ENCODE results near the gene GRAMD1B.

Gene GRAMD1B

DNA sequence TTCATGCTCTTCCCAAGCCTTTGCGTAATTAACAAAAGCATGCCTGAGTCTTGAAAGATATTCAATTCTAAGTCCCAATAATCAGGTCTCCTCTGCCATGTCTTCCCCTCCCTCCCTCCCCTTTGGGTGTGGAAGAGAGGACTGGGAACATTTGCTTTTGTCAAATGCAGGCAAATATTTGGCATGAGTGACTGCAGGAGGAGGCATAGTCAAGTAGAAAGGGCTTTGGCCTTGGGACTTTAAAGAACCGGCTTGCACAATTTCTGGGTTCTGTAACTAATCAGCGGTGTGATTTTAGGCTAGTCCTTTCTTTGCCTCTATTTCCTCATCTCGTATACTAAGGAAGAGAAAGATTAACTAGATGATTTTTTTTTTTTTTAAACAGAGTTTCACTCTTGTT, 164.9 kb downstream of the GRAMD1B start:
- DNase-seq: no peak

DNA sequence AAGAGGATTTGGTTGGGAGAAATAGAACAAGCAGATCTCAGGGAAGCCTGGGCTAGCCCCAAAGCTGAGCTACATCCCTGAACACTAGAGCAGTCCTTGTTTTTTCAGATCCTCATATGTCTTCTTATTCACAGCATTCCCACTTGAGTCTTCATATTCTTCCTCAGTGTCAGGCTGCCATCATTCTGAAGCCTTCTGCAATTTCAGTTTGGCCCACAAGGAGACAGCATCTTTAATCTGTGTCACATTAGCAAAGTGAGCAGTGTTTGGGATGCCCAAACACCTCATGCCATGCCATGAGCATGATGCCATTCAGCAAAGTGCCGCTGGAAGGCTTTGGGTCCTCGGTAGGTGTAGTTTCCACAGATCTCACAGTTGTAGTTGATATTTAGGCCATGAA, 167.8 kb downstream of the GRAMD1B start:
- no peak for DNase-seq

DNA sequence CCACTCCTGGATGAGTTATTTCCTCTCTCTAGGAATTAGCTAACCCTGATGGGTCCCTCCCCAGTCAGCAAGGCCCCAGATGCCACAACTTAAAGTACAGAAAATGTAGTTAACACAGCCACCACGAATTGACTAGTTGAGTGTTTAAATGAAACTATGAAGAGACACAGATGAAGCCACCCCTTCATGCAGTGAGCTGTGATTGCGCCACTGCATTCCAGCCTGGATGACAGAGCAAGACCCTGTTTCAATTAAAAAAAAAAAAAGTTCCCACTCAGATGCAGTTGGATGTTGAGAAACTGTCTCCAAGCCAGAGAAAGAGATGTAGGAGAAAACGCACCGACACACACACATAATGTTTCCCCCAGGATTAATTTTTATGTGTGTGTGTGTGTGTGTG, 171.1 kb downstream of the GRAMD1B start:
- DNase-seq: no peak

DNA sequence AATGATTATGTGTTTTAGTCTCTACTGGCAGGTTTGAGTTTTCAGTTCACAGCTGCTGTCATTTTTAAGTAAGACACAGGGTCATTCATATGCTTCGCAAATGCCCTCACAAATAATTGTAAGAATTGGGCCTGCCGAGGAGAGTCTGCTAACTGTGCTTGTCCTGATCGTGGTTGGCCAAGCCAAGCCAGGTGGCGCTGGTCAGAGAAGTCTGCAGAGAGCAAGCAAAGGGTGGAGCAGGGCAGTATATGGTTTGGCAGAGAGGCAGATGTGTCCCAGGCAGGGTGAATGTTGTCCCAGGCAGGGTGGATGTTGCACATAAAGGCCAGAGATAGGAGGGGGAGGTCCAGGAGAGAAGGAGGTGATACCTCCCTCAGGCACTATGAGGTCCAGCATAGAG, 171.7 kb downstream of the GRAMD1B start:
- DNase-seq: no peak

DNA sequence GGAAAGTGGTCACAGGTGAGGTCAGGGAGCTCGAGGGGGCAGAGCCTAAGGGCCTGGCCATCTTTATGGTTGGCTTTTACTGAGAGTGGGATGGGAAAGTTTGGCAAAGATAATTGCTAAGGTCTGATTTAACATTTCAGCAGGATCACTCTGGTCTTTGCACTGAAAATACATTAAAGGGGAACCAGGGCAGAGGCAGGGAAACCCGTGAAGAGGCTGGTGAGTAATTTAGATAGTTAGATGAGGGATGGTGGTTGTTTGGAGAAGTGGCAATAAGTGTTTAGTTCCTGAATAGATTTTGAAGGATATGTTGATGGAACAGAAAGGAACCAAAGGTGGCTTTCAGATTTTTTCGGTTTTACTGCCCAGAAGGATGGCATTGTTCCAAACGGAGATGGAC, 173.6 kb downstream of the GRAMD1B start:
- no peak for DNase-seq

DNA sequence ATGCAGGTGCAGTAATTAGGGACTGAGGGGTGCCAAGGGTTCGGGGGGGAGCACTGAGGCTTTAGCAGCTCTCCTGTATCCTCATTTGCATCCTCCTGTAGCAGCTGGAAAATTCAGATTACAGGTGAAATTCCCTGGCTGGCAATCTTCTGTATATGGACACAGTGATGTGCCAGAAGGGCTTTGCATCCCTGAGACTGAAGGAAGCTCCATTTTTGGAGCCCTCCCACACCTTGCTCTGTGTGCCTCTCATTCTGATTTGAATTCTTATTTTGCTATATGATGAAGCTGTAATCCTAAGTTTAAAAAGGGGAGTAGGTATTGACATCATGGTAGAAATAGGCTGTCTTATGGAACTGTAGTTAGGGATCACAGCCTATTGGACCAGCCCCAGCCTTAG, 177.7 kb downstream of the GRAMD1B start:
- no peak for DNase-seq

DNA sequence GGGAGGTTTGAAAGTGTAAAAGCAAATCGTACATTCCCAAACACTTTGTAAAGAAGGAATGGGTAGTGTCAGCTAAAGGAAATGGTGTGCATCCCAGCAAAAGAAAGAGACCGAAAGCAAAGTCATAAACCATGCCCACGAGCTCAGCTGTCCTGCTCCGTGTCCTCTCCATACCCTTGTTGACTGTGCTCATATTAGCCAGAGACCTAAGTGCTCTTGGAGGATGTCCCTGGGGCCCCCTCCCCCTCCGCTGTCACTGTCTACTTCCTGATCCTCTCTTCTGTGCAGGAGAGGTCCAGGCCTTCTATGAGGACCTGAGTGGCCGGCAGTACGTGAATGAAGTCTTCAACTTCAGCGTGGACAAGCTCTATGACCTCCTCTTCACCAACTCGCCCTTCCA, 178.3 kb downstream of the GRAMD1B start:
- DNase-seq: no peak

DNA sequence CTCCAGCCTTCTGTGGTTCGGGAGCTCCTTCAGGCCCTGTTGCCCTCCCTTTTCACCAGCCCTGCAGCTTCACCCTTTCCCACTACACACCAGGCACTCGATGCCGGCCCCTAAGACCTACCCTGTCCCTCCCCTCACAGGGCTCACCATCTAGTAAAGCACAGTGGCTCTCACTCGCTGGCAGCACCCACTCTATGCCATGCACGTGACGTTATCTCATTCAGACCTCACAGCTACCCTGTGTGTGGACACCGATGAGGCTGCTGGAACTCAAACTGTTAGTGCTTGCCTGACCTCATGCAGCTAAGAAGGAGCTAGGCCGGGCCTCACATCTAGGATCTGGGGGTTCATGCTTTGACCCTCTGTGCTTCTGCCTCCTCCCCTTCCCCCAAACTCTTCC, 178.9 kb downstream of the GRAMD1B start:
- no peak for DNase-seq

DNA sequence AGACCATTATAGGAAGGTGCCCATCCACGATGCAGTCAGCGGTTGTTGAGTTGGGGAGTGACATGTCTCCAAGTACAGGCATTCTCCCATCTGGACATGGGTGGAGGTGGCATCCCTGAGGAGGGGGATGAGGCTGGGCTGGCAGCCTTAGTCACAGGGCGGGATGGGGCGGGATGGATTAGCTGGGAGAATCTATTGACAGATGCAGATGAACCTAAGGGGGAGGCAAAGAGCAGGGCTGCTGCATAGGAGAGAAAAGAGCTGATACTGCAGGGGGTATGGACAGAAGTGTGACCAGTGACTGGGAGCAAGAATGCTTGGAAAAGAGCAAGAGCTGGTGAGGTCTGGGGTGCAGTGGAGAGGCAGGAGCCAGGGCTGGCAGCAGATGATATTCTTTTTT, 181.6 kb downstream of the GRAMD1B start:
- no peak for DNase-seq

DNA sequence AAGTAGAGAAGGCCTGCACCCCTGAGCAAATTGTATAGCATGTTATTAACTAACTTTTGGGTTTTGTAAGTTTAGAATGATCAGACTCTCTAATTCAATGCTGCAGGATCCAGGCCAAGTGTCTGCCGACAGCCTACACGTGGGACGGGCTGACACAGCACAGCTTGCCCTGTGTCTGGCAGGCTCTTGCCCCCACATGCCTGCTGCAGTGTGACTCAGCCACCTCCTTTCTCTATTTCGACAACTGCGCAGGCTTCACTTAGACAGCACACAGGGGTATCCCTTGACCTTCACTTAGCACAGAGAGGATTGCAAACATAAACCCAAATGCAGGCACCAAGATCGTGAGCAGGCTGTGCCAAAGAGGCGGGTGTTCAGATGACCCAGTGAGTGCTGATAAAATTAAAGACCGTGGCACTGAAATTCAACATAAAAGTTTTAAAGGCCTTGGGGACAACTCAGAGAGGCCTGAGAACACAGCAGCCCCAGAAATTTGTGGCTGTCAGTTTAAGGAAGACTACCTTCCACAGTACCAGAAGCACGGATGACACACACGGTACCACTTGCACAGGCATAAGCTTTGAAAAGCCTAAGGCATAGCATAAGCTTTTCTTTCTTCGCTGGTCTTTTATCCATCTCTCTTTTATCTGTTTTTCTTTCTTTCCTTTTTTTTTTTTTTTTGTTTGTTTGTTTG, 186.6 kb downstream of the GRAMD1B start:
- no peak for DNase-seq

DNA sequence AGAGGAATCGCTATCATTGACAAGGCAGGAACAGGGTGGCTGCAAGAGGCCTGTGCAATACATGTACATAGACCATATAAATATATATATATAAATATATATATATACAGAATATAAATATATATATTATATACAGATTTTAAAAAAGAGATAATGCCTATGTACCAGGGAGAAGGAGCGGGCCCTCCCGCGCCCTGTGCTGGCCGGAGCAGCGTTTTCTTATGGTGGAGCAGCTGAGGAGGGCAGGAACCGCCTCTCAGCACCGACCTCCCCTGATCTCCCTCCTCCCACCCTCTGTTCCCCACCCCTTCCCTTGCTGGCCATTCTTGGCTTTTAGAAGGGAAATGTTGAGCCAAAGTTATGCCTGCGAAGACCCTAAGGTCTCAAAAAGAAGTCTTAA, 192.5 kb downstream of the GRAMD1B start:
- DNase-seq: no peak

DNA sequence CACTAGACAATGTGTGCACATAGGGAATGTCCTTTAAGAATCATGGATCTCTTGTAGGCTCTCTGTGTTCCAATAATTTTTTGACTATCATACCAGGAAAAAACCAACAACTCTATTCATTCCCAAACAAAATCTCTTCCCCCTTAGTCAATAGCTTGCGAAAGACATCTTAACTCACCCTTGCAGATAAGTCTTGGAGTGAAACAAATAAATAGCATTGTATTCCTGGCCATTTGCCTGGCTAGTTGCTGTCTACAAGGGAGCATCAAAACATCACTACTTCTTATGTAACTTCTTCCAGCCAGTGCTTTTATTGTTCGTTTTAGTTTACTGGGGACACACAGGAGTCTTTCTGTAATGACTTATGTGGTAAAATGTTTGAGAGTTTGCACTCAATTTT, 194.9 kb downstream of the GRAMD1B start:
- DNase-seq: no peak

DNA sequence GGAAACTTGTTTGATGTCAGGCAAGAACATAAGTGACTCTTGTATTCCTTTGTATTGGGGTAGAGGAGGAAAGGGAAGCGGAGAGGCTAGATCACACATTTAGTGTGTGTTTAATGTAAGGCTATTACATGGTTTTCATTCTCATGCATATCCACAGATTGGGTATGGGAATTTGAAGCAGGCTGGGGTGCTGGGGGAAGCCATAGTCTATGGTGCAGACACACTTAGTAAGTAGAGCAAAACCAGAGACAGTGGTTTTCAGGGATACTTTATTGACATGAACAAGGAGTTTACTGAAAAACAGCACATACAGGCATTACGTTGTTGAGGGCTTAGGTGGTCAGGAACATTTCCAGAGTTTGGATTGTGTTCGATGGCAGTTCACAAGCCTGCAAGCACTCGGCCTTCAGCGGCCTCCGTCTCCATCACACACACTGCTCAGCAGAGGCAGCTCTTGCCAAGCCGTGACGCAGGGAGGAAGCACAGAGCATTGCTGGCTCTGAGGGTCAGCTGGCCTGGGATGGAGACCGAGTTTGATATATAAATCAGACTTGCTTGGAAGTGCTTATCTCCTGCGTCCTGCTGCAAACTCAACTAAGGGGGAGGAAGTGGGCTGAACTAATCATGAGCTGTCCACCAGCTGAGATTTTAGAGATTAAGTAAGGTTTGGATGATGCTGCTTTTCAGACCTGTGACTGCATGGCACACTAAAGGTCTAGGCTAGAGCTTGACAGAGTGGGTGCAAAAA, 199.0 kb downstream of the GRAMD1B start:
- DNase-seq: no peak

DNA sequence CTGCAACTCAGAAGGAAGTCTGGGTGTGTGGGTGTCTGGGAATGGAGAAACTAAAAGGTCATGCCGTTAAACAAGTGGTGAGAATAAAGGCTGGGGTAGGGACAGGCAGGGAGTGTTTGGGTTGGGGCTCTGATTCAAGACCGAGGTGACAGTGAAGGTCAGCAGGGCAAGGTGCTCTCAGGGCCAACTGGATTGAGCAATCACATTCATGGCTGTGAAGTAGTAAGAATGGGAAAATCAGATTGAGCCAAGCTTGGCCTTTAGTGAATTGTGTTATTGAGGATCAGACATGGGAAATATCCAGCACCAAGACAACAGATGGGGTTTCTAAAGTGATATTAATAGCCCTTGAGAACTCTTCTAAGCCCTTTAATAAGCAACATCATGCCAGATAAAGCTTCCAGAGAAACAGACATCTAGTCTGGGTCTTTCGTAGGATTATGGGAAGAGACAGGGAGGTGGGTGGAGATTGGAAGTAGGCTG, 200.1 kb downstream of the GRAMD1B start:
- no peak for DNase-seq

DNA sequence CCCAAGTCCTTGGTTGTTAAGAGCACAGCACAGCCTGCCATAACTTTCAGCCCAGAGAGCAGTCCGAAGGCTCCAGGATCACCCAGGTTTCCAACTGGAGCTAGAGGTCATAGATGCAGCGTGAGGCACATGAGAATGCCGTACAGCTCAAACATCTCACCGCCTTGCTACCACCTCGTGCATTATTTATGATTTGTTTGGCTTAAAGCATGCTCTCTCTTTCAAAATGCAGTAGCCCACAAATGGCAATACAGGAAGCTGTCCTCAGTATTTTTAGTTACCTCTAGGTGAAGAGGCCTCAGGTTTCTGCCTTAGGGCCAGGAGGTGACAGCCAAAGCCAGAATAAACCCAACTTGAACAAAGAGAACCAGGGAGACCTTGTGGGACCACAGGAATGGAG, 210.0 kb downstream of the GRAMD1B start:
- no peak for DNase-seq

DNA sequence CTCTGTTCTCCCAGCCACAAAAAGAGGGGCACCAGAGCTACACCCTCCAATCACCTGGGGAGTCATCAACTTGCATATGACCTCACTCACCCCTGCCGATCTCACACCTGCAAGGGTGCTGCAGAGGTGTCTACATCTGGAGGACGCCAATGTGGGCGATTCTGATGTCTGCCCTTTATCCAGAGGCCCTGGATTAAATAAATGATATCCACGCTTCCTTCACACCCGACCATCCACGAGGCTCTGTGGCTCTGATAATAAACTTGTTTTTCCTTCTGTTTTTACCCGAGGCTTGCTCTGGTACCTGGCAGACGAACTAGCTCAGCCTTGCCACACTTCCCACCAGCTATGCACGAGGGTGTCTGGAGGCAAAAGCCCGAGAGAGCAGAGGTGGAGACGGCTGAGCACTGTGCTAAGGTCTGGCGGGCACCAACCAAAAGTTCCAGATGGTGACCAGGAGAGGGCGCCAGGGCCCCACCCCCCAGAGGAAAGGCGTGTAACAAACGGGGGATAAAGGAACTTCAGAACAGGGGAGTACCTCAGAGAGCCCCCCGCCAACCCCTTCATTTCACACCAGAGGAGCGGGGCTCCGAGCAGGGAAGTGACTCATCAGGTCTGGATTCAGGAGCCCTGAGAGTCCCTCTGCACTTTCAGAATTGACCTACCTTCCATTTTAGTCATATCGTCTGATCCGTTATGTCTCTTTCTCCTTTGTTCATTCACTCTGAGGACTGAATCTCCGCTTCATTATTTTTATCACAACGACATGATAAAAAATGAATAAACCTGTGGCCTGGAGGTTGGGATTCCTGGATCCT, 210.8 kb downstream of the GRAMD1B start:
- no peak for DNase-seq

DNA sequence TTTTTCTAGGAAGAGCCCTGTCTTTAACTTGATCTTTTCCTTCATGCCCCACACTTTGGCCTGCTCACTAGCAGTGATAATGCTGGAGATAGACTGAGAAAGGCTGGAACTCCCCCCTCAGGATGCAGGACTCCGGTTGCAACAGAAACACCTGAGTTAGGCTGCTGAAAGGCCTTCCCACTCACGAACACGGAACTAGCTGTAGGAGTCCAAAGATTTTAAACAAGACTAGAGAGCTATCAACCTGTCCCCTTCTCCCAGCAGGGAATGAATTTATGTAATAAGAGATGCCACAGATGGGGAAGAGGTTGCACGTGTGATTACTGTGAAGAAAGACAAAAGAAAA, 211.4 kb downstream of the GRAMD1B start:
- no peak for DNase-seq

DNA sequence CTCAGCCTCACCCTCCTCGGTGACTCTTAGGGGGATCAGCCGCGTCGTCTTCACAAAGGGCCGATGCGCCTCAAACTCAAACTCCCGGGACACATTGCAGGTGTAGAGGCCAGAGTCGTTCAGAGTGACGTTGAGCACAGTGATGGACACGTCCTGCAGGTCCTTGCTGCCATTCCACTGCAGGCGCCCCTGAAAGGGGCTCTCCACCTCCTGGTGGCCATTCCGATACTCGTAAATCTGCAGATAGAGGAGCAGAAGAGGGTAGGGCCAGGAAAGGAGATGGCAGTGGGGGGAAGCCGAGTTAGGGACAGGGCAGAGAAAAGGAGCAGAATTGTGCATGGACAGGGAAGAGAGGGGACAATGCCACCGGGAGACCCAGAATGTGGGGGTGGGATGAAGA, 212.4 kb downstream of the GRAMD1B start:
- no peak for DNase-seq

DNA sequence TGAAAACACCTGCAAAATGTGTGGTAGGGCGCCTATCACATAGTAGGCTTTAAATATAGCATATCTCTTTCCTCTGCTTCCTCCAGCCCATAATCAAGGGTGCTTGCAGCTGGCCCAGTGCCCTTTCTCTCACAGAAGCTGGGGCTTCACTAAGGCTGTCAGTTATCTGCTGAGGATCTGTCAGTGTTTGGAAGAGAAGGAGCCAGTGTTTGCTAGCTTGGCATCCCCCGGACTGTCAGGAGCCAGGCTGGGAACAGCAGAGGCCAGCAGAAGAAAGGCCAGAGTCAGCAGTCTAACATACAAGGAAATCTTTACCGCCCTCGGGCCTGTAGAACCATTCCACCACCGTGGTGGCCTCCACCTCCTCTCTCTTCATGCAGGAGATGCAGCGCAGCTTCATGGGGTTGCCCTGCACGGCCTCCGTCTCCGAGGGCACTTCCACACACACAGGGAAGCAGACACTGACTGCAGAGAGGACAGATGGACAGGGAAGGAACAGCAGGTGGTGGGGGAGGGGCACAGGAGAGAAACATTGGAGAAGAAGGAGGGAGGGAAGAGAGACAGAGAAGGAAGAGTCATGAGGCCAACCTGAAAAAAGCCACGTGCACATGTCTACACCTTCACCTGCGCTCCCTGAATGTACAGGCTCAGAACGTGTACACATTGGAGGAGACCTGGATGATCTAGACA, 215.4 kb downstream of the GRAMD1B start:
- DNase-seq: no peak

DNA sequence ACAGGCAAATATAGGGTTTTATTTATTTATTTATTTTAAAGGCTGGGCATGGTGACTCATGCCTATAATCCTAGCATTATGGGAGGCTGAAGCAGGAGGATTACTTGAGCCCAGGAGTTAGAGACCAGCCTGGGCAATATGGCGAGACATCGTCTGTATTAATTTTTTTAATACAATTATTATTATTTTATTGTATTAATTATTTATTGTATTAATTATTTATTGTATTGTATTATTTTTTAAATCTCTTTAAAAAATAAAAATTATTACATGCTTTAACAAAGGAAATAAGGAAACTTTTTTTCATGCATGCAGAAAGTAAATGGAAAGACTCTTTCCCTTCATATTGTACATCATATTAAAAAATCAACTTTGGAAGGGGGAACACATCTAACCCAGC, 220.8 kb downstream of the GRAMD1B start:
- DNase-seq: no peak

DNA sequence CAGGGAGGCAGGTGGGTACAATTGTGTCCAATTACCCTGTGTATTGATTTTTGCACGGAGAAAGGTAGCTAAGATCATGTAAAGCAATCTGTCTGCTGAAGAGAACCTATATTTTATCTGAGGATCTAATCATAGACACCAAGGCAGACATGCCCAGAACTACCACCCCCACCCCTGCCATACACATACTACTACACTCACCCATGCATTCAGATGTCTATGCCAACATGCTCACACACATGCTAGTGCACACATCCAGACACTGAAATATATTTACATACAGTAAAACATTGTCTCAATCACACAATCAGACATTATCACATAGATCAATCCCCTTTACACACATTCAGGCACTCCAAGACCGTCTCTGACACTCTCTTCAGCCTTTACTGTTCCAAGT, 222.5 kb downstream of the GRAMD1B start:
- DNase-seq: no peak

DNA sequence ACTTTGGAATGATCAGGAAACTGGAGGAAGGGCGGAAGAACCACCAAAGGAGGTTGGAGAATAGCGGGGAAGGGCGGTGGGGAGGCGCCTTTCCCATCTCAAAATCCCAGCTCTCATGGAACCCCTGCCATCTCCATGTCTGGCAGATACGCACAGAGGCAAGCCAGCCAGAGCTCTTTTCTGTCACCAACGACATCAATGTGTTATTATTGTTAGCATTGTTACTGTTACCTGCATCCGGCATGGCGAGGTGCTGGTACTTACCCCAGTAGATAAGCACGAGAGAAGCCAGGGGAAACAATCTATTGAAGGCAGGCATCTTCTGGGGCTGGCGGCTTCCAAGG, 223.4 kb downstream of the GRAMD1B start:
- DNase-seq: no peak

DNA sequence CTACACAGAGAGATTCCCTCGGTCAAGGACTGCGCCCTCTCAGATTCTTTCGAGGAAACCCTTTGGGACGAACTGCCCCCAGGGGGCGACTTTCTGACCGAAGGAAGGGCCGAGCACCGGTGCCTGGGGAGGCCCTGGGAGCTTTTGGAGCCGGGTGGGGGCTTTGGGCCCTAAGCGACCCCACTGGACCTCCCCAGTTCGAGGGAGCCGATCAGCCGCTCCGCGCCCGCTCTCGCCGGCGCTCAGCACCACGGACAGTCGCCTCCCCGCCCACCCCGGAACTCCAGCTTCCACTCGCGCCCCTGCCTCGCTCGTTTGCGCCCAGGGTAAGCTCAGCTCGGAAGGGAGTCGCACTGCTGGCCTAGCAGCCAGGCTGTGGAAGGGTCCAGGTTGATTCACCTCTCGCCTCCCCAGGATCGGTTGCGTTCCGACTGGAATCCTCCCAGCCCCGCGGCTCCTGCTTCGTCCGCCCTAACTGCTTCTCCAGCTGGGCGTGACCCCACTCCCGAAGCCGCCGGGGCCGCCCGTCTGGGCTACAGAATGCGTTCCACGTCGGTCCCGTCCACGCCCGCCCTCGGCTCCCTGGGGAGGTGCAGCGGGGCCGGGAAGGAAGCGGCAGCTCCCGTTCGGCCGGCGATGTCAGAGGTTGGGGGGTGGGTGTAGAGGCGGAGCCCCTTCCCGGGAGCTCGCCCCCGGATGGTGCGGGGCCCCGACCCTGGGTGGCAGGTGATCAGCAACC, 223.9 kb downstream of the GRAMD1B start:
- DNase-seq: no peak
